Keratinocyte (primary cell): ENCODE measurements around the gene PIK3C3.

ENCODE experiments used
- CTCF ChIP-seq, 3 experiments: IDR thresholded peaks in 1 of 3; conservative IDR thresholded peaks in 1 of 3; optimal IDR thresholded peaks in 1 of 3; 2 replicates in 2 of 3; 3 replicates in 1 of 3; pipeline versions ENCODE3 to v1.5.1; 2011; ENCODE audit warnings: low read length in 3 of 3, mild to moderate bottlenecking in 3 of 3, moderate library complexity in 2 of 3, control low read depth in 1 of 3, inconsistent platforms in 1 of 3; ENCODE audit not compliant: insufficient read depth in 2 of 3; ENCODE audit errors: extremely low read depth in 1 of 3
- EZH2 ChIP-seq: IDR thresholded peaks from one replicate; pipeline ENCODE4 v1.6.1; 2012; ENCODE audit warnings: inconsistent platforms, mild to moderate bottlenecking, low read length, moderate library complexity

DNA sequence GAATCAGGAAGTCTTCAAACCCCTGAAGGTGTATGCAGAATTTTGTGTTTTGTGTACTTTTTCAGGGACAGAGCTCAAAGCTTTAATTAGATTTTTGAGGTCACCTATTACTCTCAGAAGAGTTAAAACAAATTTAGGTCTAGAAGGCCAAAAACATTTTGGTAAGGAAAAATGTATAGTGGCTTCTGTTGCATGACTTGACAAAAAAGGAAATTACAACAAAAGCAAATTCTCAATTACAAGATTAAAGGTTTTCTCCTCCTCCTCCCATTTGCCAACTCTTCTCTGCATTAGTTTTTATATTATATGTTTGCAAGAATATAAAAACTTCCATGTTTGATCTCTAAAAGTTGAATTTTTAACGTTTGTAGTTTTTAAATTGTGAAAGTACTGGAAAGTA lies 4.0 kb downstream of the PIK3C3 start:
- no peak for TF ChIP-seq CTCF (optimal IDR thresholded peaks at IDR 0.05 in 1 of 3, IDR thresholded peaks at IDR 0.05 in 1 of 3, conservative IDR thresholded peaks at IDR 0.05 in 1 of 3; ENCODE audit: extremely low read depth in 1 of 3, insufficient read depth in 2 of 3, low read length in 3 of 3)
- TF ChIP-seq EZH2, result no peak
